ENCODE data around the gene GPR17. TPM values are rescaled to one million over a fixed set of nuclear protein-coding genes. Genes with fewer than 3 reads are reported as not detected.

Gene GPR17
- total RNA-seq, 1 donor from 2014 or later = 0.18 TPM

- no peak overlapping the region for H3K4me2 ChIP-seq (ENCODE audit: low read length)
- peaks cover 2% of the 10 kb centered on the region for H3K9me3 ChIP-seq (ENCODE audit: insufficient read depth, low read depth, low read length)
- H3K27me3 Mint-ChIP-seq (ENCODE audit: low read depth, unreplicated experiment) = peaks cover 14% of the 10 kb centered on the region
- H3K36me3 ChIP-seq (ENCODE audit: insufficient read depth, low read length) = no peaks in the 10 kb centered on the region
- H3K27ac Mint-ChIP-seq (ENCODE audit: unreplicated experiment) = peak overlapping the region; percentile 66
- no peak overlapping the region for H3K9ac ChIP-seq (ENCODE audit: low read length)
- H3K4me3 ChIP-seq (ENCODE audit: insufficient read depth, low read depth, low read length) = no peak overlapping the region
- H3K4me3 Mint-ChIP-seq (ENCODE audit: unreplicated experiment) = no peak overlapping the region
- peaks cover 10% of the 10 kb centered on the region for H3K9me3 Mint-ChIP-seq (ENCODE audit: unreplicated experiment)
- DNase-seq (ENCODE audit: low read depth) (no peak), FAIRE-seq (no peak)
- H4K20me1 ChIP-seq (ENCODE audit: insufficient read depth, low read length) = no peaks in the 10 kb centered on the region
- peaks cover 24% of the 10 kb centered on the region for H3K4me1 Mint-ChIP-seq (ENCODE audit: low read depth, unreplicated experiment)
- no peak overlapping the region for H2AFZ ChIP-seq (ENCODE audit: low read depth, low read length)
- H3K36me3 Mint-ChIP-seq (ENCODE audit: low read depth, unreplicated experiment) = peaks cover 4% of the 10 kb centered on the region
- no peak overlapping the region for H3K27ac ChIP-seq (ENCODE audit: low read depth, low read length)
- H3K4me1 ChIP-seq (ENCODE audit: insufficient read depth, low read length) = peaks cover 6% of the 10 kb centered on the region
- TF ChIP-seq CTCF (IDR thresholded peaks at IDR 0.05; ENCODE audit: insufficient read depth, low read depth, low read length) = no peak
- no peak for TF ChIP-seq EZH2 (IDR thresholded peaks at IDR 0.05; ENCODE audit: insufficient read depth, low read length)
- no peaks in the 10 kb centered on the region for H3K27me3 ChIP-seq (ENCODE audit: insufficient read depth, low read length)
- no peaks in the 10 kb centered on the region for H3K79me2 ChIP-seq (ENCODE audit: insufficient read depth, low read length)
Observed at GRCh38 chr2:127618551-127619202, 27.3 kb upstream of the GPR17 start.

- TF ChIP-seq EZH2 (IDR thresholded peaks at IDR 0.05; ENCODE audit: insufficient read depth, low read length) = no peak
- TF ChIP-seq CTCF (IDR thresholded peaks at IDR 0.05; ENCODE audit: insufficient read depth, low read depth, low read length) = no peak
- Histone ChIP-seq H3K79me2 (ENCODE audit: insufficient read depth, low read length) (no peaks in the 10 kb centered on the region), H3K27ac (ENCODE audit: low read depth, low read length) (no peak overlapping the region), H3K9me3 (ENCODE audit: insufficient read depth, low read depth, low read length) (no peaks in the 10 kb centered on the region), H3K9ac (ENCODE audit: low read length) (no peak overlapping the region), H3K27me3 (ENCODE audit: insufficient read depth, low read length) (no peaks in the 10 kb centered on the region), H4K20me1 (ENCODE audit: insufficient read depth, low read length) (no peaks in the 10 kb centered on the region), H2AFZ (ENCODE audit: low read depth, low read length) (no peak overlapping the region), H3K4me1 (ENCODE audit: insufficient read depth, low read length) (peaks cover 11% of the 10 kb centered on the region), H3K4me2 (ENCODE audit: low read length) (no peak overlapping the region), H3K36me3 (ENCODE audit: insufficient read depth, low read length) (no peaks in the 10 kb centered on the region), H3K4me3 (ENCODE audit: insufficient read depth, low read depth, low read length) (no peak overlapping the region)
- no peak for DNase-seq (ENCODE audit: low read depth)
- peaks cover 7% of the 10 kb centered on the region for H3K9me3 Mint-ChIP-seq (ENCODE audit: unreplicated experiment)
- H3K4me1 Mint-ChIP-seq (ENCODE audit: low read depth, unreplicated experiment) = peaks cover 28% of the 10 kb centered on the region
- FAIRE-seq = no peak
- peaks cover 4% of the 10 kb centered on the region for H3K36me3 Mint-ChIP-seq (ENCODE audit: low read depth, unreplicated experiment)
- H3K27ac Mint-ChIP-seq (ENCODE audit: unreplicated experiment) = no peak overlapping the region
- H3K27me3 Mint-ChIP-seq (ENCODE audit: low read depth, unreplicated experiment) = peaks cover 12% of the 10 kb centered on the region
- no peak overlapping the region for H3K4me3 Mint-ChIP-seq (ENCODE audit: unreplicated experiment)
Observed at GRCh38 chr2:127619203-127619590, 26.8 kb upstream of the GPR17 start.

All from astrocyte (in vitro differentiated cells and primary cell).